H1 (cell line): ENCODE measurements around the gene TMEM127. TPM values are rescaled to one million over a fixed set of nuclear protein-coding genes. Genes with fewer than 3 reads are reported as not detected.

ENCODE experiments used
- CTCF ChIA-PET: fragments of 300-600 bp; sonication (Branson Sonifier 250); formaldehyde crosslinking; loops from one replicate; lab custom pipeline; 2021; ENCODE audit not compliant: partially characterized antibody; lab: Charles Lee
- POLR2A ChIA-PET: fragments of 300-600 bp; sonication (Branson Sonifier 250); formaldehyde crosslinking; loops from one replicate; lab custom pipeline; 2021; ENCODE audit warnings: inconsistent platforms; ENCODE audit not compliant: partially characterized antibody; lab: Charles Lee
- DNase-seq, 2 experiments: peaks; one replicate each; pipeline versions ENCODE4 v3.0.0 to v3.0.0-alpha.2; 2010 to 2022; ENCODE audit warnings: low spot score in 2 of 2, low read depth in 1 of 2, mixed read lengths in 1 of 2
- FAIRE-seq: peaks from 2 replicates; lab custom pipeline; 2011; peaks lifted over from hg19 to GRCh38; lab: Jason Lieb, UNC
- H2AFZ ChIP-seq: 2 replicates; pipeline ENCODE4 v1.8.1; 2012; ENCODE audit warnings: low read length, inconsistent platforms
- H2AK5ac ChIP-seq: 2 replicates; pipeline ENCODE4 v1.6.1; 2013; ENCODE audit warnings: low read depth, low read length
- H2BK120ac ChIP-seq: replicated peaks from 2 replicates; pipeline ENCODE3; 2013; ENCODE audit warnings: low read depth, low read length, inconsistent platforms
- H2BK12ac ChIP-seq: 2 replicates; pipeline ENCODE4 v1.6.1; 2013; ENCODE audit warnings: low read depth, low read length
- H2BK15ac ChIP-seq: 2 replicates; pipeline ENCODE4 v1.6.1; 2013; ENCODE audit warnings: low read length
- H2BK20ac ChIP-seq: 2 replicates; pipeline ENCODE4 v1.6.1; 2013; ENCODE audit warnings: low read length
- H2BK5ac ChIP-seq: 2 replicates; pipeline ENCODE4 v1.6.1; 2013; ENCODE audit warnings: low read depth, low read length
- H3K14ac ChIP-seq: 2 replicates; pipeline ENCODE4 v1.6.1; 2013; ENCODE audit warnings: inconsistent platforms; ENCODE audit not compliant: insufficient read length
- H3K18ac ChIP-seq: 2 replicates; pipeline ENCODE4 v1.6.1; 2013; ENCODE audit warnings: low read length; ENCODE audit errors: extremely low read depth
- H3K23ac ChIP-seq: 2 replicates; pipeline ENCODE4 v1.6.1; 2013; ENCODE audit warnings: inconsistent platforms; ENCODE audit not compliant: insufficient read length
- H3K23me2 ChIP-seq: 2 replicates; pipeline ENCODE4 v1.6.1; 2013; ENCODE audit warnings: low read depth, low read length
- H3K27ac ChIP-seq: 2 replicates; pipeline ENCODE4 v1.6.1; 2011; ENCODE audit warnings: low read depth, low read length, inconsistent platforms
- H3K27me3 ChIP-seq, 4 experiments: replicated peaks in 1 of 4; 1 replicate in 1 of 4; 2 replicates in 3 of 4; pipeline versions ENCODE4 v1.6.1 to v1.8.1; 2011 to 2013; ENCODE audit warnings: low read length in 3 of 4, mild to moderate bottlenecking in 3 of 4, inconsistent platforms in 2 of 4, mixed read lengths in 2 of 4, moderate library complexity in 1 of 4; ENCODE audit not compliant: control insufficient read depth in 3 of 4, insufficient read depth in 3 of 4; ENCODE audit errors: extremely low read depth in 1 of 4
- H3K36me3 ChIP-seq, 4 experiments: 2 replicates each; pipeline versions ENCODE4 v1.6.1 to v1.8.1; 2011 to 2013; ENCODE audit warnings: mild to moderate bottlenecking in 4 of 4, low read length in 3 of 4, moderate library complexity in 2 of 4, control low read depth in 1 of 4, inconsistent platforms in 1 of 4; ENCODE audit not compliant: insufficient read depth in 4 of 4, control insufficient read depth in 2 of 4
- H3K4ac ChIP-seq: replicated peaks from 2 replicates; pipeline ENCODE3; 2013; ENCODE audit warnings: low read length, low read depth, mixed read lengths, inconsistent platforms; ENCODE audit not compliant: insufficient read length
- H3K4me1 ChIP-seq, 4 experiments: replicated peaks in 1 of 4; 1 replicate in 1 of 4; 2 replicates in 3 of 4; pipeline versions ENCODE4 v1.6.1 to v1.8.1; 2011 to 2013; ENCODE audit warnings: low read length in 3 of 4, inconsistent platforms in 2 of 4, mixed read lengths in 1 of 4; ENCODE audit not compliant: insufficient read depth in 4 of 4, control insufficient read depth in 3 of 4
- H3K4me2 ChIP-seq, 2 experiments: 2 replicates each; pipeline versions ENCODE4 v1.6.1 to v1.8.1; 2011 to 2013; ENCODE audit warnings: low read depth in 2 of 2, low read length in 2 of 2, control low read depth in 1 of 2, inconsistent platforms in 1 of 2, mild to moderate bottlenecking in 1 of 2; ENCODE audit not compliant: insufficient read depth in 1 of 2
- H3K4me3 ChIP-seq, 4 experiments: fragments of 200-600, 300-600 bp in 1 of 4; sonication (generic), shearing (Covaris generic), sonication (Bioruptor Twin) in 1 of 4; 2 replicates each; pipeline versions ENCODE4 v1.5.1 to v1.8.1; 2011 to 2016; ENCODE audit warnings: low read length in 4 of 4, low read depth in 3 of 4, control low read depth in 2 of 4, inconsistent platforms in 2 of 4, mild to moderate bottlenecking in 2 of 4, mixed read lengths in 1 of 4, moderate library complexity in 1 of 4; ENCODE audit not compliant: insufficient read depth in 2 of 4; ENCODE audit errors: extremely low read depth in 1 of 4
- H3K56ac ChIP-seq: replicated peaks from 2 replicates; pipeline ENCODE3; 2013; ENCODE audit warnings: low read depth, mild to moderate bottlenecking, mixed read lengths, low read length, inconsistent platforms; ENCODE audit not compliant: insufficient read length
- H3K79me1 ChIP-seq: 2 replicates; pipeline ENCODE4 v1.6.1; 2013; ENCODE audit warnings: low read depth, low read length, control low read depth
- H3K79me2 ChIP-seq, 2 experiments: 2 replicates each; pipeline versions ENCODE4 v1.6.1 to v1.8.1; 2012 to 2013; ENCODE audit warnings: low read length in 2 of 2, mild to moderate bottlenecking in 2 of 2, inconsistent platforms in 1 of 2; ENCODE audit not compliant: insufficient read depth in 2 of 2, control insufficient read depth in 1 of 2
- H3K9ac ChIP-seq, 4 experiments: replicated peaks in 1 of 4; 1 replicate in 1 of 4; 2 replicates in 3 of 4; pipeline versions ENCODE4 v1.6.1 to v1.8.1; 2011 to 2013; ENCODE audit warnings: low read depth in 3 of 4, low read length in 3 of 4, control low read depth in 2 of 4, mild to moderate bottlenecking in 2 of 4, moderate library complexity in 2 of 4, inconsistent platforms in 1 of 4; ENCODE audit errors: extremely low read depth in 1 of 4
- H3K9me3 ChIP-seq, 2 experiments: 2 replicates each; pipeline versions ENCODE4 v1.6.1 to v1.8.1; 2012 to 2013; ENCODE audit warnings: mild to moderate bottlenecking in 2 of 2, moderate library complexity in 2 of 2, control low read depth in 1 of 2, inconsistent platforms in 1 of 2, low read depth in 1 of 2, low read length in 1 of 2, mixed read lengths in 1 of 2; ENCODE audit not compliant: insufficient read depth in 2 of 2
- H4K20me1 ChIP-seq, 2 experiments: replicated peaks in 1 of 2; 2 replicates each; pipeline versions ENCODE3 to v1.8.1; 2011 to 2013; ENCODE audit warnings: inconsistent platforms in 2 of 2, low read length in 2 of 2, mild to moderate bottlenecking in 1 of 2; ENCODE audit not compliant: insufficient read depth in 2 of 2, control insufficient read depth in 1 of 2
- H4K5ac ChIP-seq: 2 replicates; pipeline ENCODE4 v1.6.1; 2013; ENCODE audit warnings: low read length, low read depth, mixed read lengths, inconsistent platforms; ENCODE audit not compliant: insufficient read length
- H4K8ac ChIP-seq: 2 replicates; pipeline ENCODE4 v1.8.0; 2013; ENCODE audit warnings: mild to moderate bottlenecking, moderate library complexity, low read length, inconsistent platforms; ENCODE audit not compliant: insufficient read depth; ENCODE audit errors: extremely low read depth
- H4K91ac ChIP-seq: replicated peaks from 2 replicates; pipeline ENCODE3; 2013; ENCODE audit warnings: low read length, mixed read lengths, inconsistent platforms; ENCODE audit not compliant: insufficient read length
- CTCF ChIP-seq, 3 experiments: IDR thresholded peaks; 1 replicate in 2 of 3; 2 replicates in 1 of 3; pipeline versions ENCODE4 v1.5.1 to v1.6.1; 2011; ENCODE audit warnings: low read length in 3 of 3, mild to moderate bottlenecking in 3 of 3, inconsistent platforms in 2 of 3, low read depth in 1 of 3, moderate library complexity in 1 of 3; ENCODE audit not compliant: insufficient read depth in 1 of 3; ENCODE audit errors: control extremely low read depth in 1 of 3
- RAD21 ChIP-seq, 2 experiments: IDR thresholded peaks in 1 of 2; conservative IDR thresholded peaks in 1 of 2; 2 replicates each; pipeline ENCODE4 v1.6.1; 2011; ENCODE audit warnings: low read depth in 2 of 2, low read length in 2 of 2, improper control_type of control experiment in 1 of 2, inconsistent platforms in 1 of 2, mild to moderate bottlenecking in 1 of 2, moderate library complexity in 1 of 2
- SIN3A ChIP-seq, 2 experiments: IDR thresholded peaks in 1 of 2; conservative IDR thresholded peaks in 1 of 2; 2 replicates each; pipeline ENCODE4 v1.6.1; 2011 to 2012; ENCODE audit warnings: low read length in 2 of 2, improper control_type of control experiment in 1 of 2, low read depth in 1 of 2, mild to moderate bottlenecking in 1 of 2
- TAF1 ChIP-seq: IDR thresholded peaks from 2 replicates; pipeline ENCODE4 v1.6.1; 2011; ENCODE audit warnings: mild to moderate bottlenecking, low read depth, low read length
- USF2 ChIP-seq: IDR thresholded peaks from 2 replicates; pipeline ENCODE4 v1.6.1; 2011; ENCODE audit warnings: low read length, improper control_type of control experiment
- WGBS, 2 experiments: shearing (Covaris generic) in 1 of 2; methylation state at CpG; one replicate each; pipeline versions ENCODE4 v1.1.6 to v1.1.7; 2013 to 2015; ENCODE audit warnings: low lambda C conversion rate in 2 of 2, mixed read lengths in 2 of 2, inconsistent platforms in 1 of 2, low coverage in 1 of 2, missing lambda C conversion rate in 1 of 2; ENCODE audit not compliant: insufficient replicate concordance in 2 of 2, insufficient coverage in 1 of 2, insufficient read length in 1 of 2; ENCODE audit errors: extremely low coverage in 1 of 2, missing lambda C conversion rate in 1 of 2; 5-methylcytosine and 5-hydroxymethylcytosine counted together
- polyA plus RNA-seq, 7 experiments: library from polyadenylated mRNA; depleted of rRNA in 3 of 7; stranded (reverse) in 5 of 7; unstranded in 2 of 7; fragments of >200 nt in 5 of 7; fragments of 200-250 nt in 2 of 7; gene quantifications; 1 replicate in 5 of 7; 2 replicates in 1 of 7; 4 replicates in 1 of 7; pipeline versions ENCODE4 v1.2.1 to v1.2.3, GENCODE V29; 2011 to 2013; ENCODE audit warnings: missing spikeins in 2 of 7, mixed read lengths in 2 of 7
- total RNA-seq: library from RNA; stranded (reverse); fragmentation: NEBNext Ultra II Directional; extraction: Animal tissue kit (Norgen Biotek cat#: 25700); gene quantifications from 2 replicates; pipeline ENCODE4 v1.2.1, GENCODE V29; 2021

Gene TMEM127
- total and polyA plus RNA-seq, 2 of the 8 experiments (the other 6 are each of a cell fraction or from before 2014, with no cell fraction given), result 25.0 to 41.0 TPM

GRCh38 chr2:96260387-96261260 lies 5.2 kb downstream of the TMEM127 start:
- Histone ChIP-seq H3K4me1 (peaks cover 0 to 9% (median 3%) of the 10 kb centered on the region in 4 experiments; a peak in 4 of 7 replicates), H3K27ac (no peak overlapping the region), H3K4me2 (0 out of 4 replicates have a peak overlapping the region, but pooled peaks of 1 of the 2 experiments have one; percentile 13), H2BK5ac (no peak overlapping the region), H3K9ac (no peak overlapping the region), H2AK5ac (no peak overlapping the region), H4K91ac (no peak overlapping the region), H3K79me2 (peaks cover 0 to 27% of the 10 kb centered on the region in 2 experiments; a peak in 2 of 4 replicates), H3K23ac (no peak overlapping the region), H3K56ac (no peak overlapping the region), H4K5ac (no peak overlapping the region), H3K23me2 (peaks cover 7% of the 10 kb centered on the region; the same call in 1 of the 2 replicates), H3K18ac (no peak overlapping the region), H3K4ac (no peak overlapping the region), H3K79me1 (peaks cover 26% of the 10 kb centered on the region), H3K4me3 (no peak overlapping the region), H2BK12ac (no peak overlapping the region), H3K9me3 (no peaks in the 10 kb centered on the region), H2BK20ac (no peak overlapping the region), H3K27me3 (no peaks in the 10 kb centered on the region), H4K20me1 (peaks cover 0 to 16% of the 10 kb centered on the region in 2 experiments), H2AFZ (no peak overlapping the region), H2BK15ac (no peak overlapping the region), H4K8ac (no peak overlapping the region), H2BK120ac (no peak overlapping the region), H3K14ac (no peak overlapping the region), H3K36me3 (peaks cover 0 to 2% (median 0%) of the 10 kb centered on the region in 4 experiments; a peak in 1 of 8 replicates)
- WGBS, 2 experiments, result 73% methylated on average over 10 of the region's 10 CpGs; no CpG with 5 or more reads in 1 of the 2 experiments
- FAIRE-seq (no peak), DNase-seq (peak in 1 of 2 experiments; percentile 57)
- CTCF ChIA-PET, result interaction anchor here (0.7 to 2.5 kb wide), 20 partner anchors 9 to 251 kb away, joined by 3 to 11 read pairs (median 4); partner anchors contain the start of gene ASTL
- POLR2A ChIA-PET, result interaction anchor here (1.3 to 3.8 kb wide), 4 partner anchors 9 to 52 kb away, joined by 3 to 16 read pairs (median 8); partner anchors contain the start of gene STARD7
- TF ChIP-seq SIN3A (conservative IDR thresholded peaks at IDR 0.05 in 1 of 2, IDR thresholded peaks at IDR 0.05 in 1 of 2; ENCODE audit: low read depth in 1 of 2, low read length in 2 of 2) (peak in 1 of 2 experiments; percentile 70; a peak in 1 of 4 replicates), USF2 (peak; percentile 46; the same call in 1 of the 2 replicates), TAF1 (no peak), CTCF (IDR thresholded peaks at IDR 0.05; ENCODE audit: control extremely low read depth in 1 of 3, insufficient read depth in 1 of 3, low read depth in 1 of 3, low read length in 3 of 3) (peak; percentile 38 to 64 (median 57)), RAD21 (IDR thresholded peaks at IDR 0.05 in 1 of 2, conservative IDR thresholded peaks at IDR 0.05 in 1 of 2; ENCODE audit: low read depth in 2 of 2, low read length in 2 of 2) (peak; percentile 40 to 63)
